Measurements from ENCODE around the gene TMEM37. TPM values are rescaled to one million over a fixed set of nuclear protein-coding genes. Genes with fewer than 3 reads are reported as not detected.

Gene TMEM37
- total and polyA plus RNA-seq, 4 experiments from 2014 or later, result 0.44 TPM; not detected in 3

GRCh38 chr2:119430023-119430498 lies 1.6 kb upstream of the TMEM37 start:
- Mint-ChIP-seq H3K9me3 (no peaks in the 10 kb centered on the region), H3K4me3 (peak overlapping the region in 3 of 8 donors; percentile 12 to 51 (median 44)), H3K4me1 (peaks cover 2 to 8% (median 5%) of the 10 kb centered on the region in 4 donors), H3K36me3 (no peaks in the 10 kb centered on the region), H3K27me3 (peaks cover 43 to 60% of the 10 kb centered on the region in 2 donors), H3K27ac (no peak overlapping the region)
- no peaks in the 10 kb centered on the region for H3K9me3 ChIP-seq (ENCODE audit: control insufficient read depth in 1 of 2, low read length in 2 of 2)
- ChIA-PET POLR2A (ENCODE audit: partially characterized antibody) (no interaction called here), CTCF (ENCODE audit: partially characterized antibody) (no interaction called here)
- H3K36me3 ChIP-seq (ENCODE audit: insufficient read depth, low read length), result no peaks in the 10 kb centered on the region
- H3K4me3 ChIP-seq (ENCODE audit: low read length in 2 of 2), result no peak overlapping the region
- H3K27me3 ChIP-seq (ENCODE audit: insufficient read depth, low read length), result peaks cover 8% of the 10 kb centered on the region
- H3K27ac ChIP-seq (ENCODE audit: low read depth, low read length), result no peak overlapping the region
- H3K4me1 ChIP-seq (ENCODE audit: insufficient read depth, low read length), result no peaks in the 10 kb centered on the region
- intact Hi-C loops (cut with micrococcal nuclease), result no loop called here
- no peak for DNase-seq

DNA sequence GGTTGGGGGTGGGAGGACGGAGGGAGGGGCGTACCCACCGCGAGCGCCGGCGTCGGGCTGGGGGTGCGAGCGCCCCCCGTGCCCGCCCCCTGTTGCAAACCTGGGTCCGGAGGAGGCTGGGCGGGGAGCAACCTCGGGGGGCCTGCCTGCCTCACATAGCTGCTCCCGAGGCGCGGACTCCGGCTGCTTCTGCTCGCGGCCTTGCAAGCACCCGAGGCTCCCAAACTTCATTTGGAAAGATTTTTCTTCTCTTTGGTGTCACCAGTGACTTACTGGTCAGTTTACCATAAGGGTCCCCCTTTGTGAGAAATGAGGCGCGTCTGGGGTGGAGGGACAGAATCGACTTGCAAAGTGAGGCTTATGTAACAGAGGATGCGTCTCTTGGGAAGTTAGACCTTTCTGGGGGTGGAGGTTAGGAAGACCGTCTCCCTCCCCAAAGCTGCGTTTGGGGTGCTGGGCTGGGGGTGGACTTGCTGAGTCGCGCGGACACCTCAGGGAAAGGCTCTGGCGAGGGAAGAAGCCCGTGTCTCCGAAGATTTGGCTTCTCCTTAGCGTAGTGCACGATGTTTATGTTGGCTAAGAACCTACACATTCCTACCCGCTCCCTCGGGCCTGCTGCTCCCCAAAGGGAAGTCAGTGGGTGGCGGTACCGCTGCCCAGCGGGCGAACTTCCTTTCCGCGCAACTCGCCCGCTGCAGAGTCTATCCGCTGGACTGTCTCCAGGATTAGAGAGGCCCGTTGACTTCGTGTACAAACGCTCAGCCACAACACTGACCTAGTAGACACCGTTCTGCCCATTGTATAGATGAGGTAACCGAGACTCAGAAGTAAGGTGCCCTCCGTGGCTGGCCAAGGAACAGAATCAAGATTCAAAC lies 559 bp downstream of the TMEM37 start:
- Mint-ChIP-seq H3K36me3 (no peaks in the 10 kb centered on the region), H3K4me1 (peaks cover 2 to 8% (median 5%) of the 10 kb centered on the region in 4 donors), H3K9me3 (no peaks in the 10 kb centered on the region), H3K4me3 (peak overlapping the region; percentile 21 to 72 (median 50)), H3K27me3 (peaks cover 36 to 55% of the 10 kb centered on the region in 2 donors), H3K27ac (peak overlapping the region in 1 of 7 donors; percentile 14)
- ChIA-PET POLR2A (ENCODE audit: partially characterized antibody) (no interaction called here), CTCF (ENCODE audit: partially characterized antibody) (no interaction called here)
- H3K4me1 ChIP-seq (ENCODE audit: insufficient read depth, low read length), result no peaks in the 10 kb centered on the region
- peaks cover 8% of the 10 kb centered on the region for H3K27me3 ChIP-seq (ENCODE audit: insufficient read depth, low read length)
- no peak for DNase-seq
- H3K27ac ChIP-seq (ENCODE audit: low read depth, low read length), result no peak overlapping the region
- intact Hi-C loops (cut with micrococcal nuclease), result no loop called here
- no peaks in the 10 kb centered on the region for H3K9me3 ChIP-seq (ENCODE audit: control insufficient read depth in 1 of 2, low read length in 2 of 2)
- no peak overlapping the region for H3K4me3 ChIP-seq (ENCODE audit: low read length in 2 of 2)
- H3K36me3 ChIP-seq (ENCODE audit: insufficient read depth, low read length), result no peaks in the 10 kb centered on the region

GRCh38 chr2:119432851-119433522 lies 1.3 kb downstream of the TMEM37 start:
- Mint-ChIP-seq H3K4me3 (peak overlapping the region in 5 of 8 donors; percentile 46 to 66 (median 49)), H3K27me3 (peaks cover 29 to 47% of the 10 kb centered on the region in 2 donors), H3K27ac (no peak overlapping the region), H3K9me3 (no peaks in the 10 kb centered on the region), H3K36me3 (no peaks in the 10 kb centered on the region), H3K4me1 (peaks cover 2 to 8% (median 5%) of the 10 kb centered on the region in 4 donors)
- Histone ChIP-seq H3K9me3 (ENCODE audit: control insufficient read depth in 1 of 2, low read length in 2 of 2) (no peaks in the 10 kb centered on the region), H3K4me3 (ENCODE audit: low read length in 2 of 2) (no peak overlapping the region), H3K27me3 (ENCODE audit: insufficient read depth, low read length) (peaks cover 8% of the 10 kb centered on the region), H3K36me3 (ENCODE audit: insufficient read depth, low read length) (no peaks in the 10 kb centered on the region), H3K27ac (ENCODE audit: low read depth, low read length) (no peak overlapping the region), H3K4me1 (ENCODE audit: insufficient read depth, low read length) (no peaks in the 10 kb centered on the region)
- CTCF ChIA-PET (ENCODE audit: partially characterized antibody), result interaction anchor here (1.0 kb wide), 1 partner anchor 9 kb away, joined by 3 read pairs; no protein-coding TSS in a partner anchor
- DNase-seq, result no peak
- POLR2A ChIA-PET (ENCODE audit: partially characterized antibody), result no interaction called here
- intact Hi-C loops (cut with micrococcal nuclease), result no loop called here

DNA sequence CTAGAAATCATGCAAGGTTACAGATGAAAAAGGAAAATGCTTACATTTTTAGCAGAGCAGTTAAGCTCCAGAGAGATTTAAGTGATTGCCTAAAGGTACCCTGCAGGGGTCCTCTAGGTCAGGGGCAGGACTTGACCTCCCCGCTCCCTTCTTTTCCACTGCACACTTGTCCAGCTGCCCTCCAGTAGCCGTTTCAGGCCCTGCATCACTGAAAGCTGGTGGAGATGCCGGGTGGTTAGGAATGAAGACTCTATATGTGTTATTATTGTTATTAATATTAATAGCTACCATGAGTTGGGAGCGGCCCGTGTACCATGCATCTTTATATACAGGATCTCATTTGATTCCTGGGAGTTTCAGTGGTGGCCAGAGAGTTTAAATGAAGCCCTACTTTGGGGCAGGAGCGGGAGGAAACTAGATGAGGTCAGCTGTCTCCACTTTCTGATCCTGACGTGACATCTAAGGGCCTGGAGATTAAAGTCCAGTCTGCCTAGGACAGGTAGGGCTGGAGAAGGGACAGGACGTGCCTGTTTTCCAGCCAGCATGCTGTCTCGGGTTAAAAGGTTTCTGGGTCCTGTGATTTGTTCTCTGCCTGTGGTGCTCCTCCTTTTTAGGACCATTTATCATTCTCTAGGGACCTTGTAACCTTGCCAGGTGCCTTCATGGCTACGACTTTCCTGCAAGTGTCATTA lies 2.1 kb downstream of the TMEM37 start:
- Histone ChIP-seq H3K4me3 (ENCODE audit: low read length in 2 of 2) (no peak overlapping the region), H3K36me3 (ENCODE audit: insufficient read depth, low read length) (no peaks in the 10 kb centered on the region), H3K4me1 (ENCODE audit: insufficient read depth, low read length) (no peaks in the 10 kb centered on the region), H3K9me3 (ENCODE audit: control insufficient read depth in 1 of 2, low read length in 2 of 2) (no peaks in the 10 kb centered on the region), H3K27ac (ENCODE audit: low read depth, low read length) (no peak overlapping the region), H3K27me3 (ENCODE audit: insufficient read depth, low read length) (peaks cover 8% of the 10 kb centered on the region)
- intact Hi-C loops (cut with micrococcal nuclease), result no loop called here
- Mint-ChIP-seq H3K4me1 (peaks cover 2 to 8% (median 5%) of the 10 kb centered on the region in 4 donors), H3K36me3 (no peaks in the 10 kb centered on the region), H3K27me3 (peaks cover 24 to 42% of the 10 kb centered on the region in 2 donors), H3K4me3 (peak overlapping the region in 3 of 8 donors; percentile 43 to 66 (median 60)), H3K27ac (no peak overlapping the region), H3K9me3 (no peaks in the 10 kb centered on the region)
- ChIA-PET CTCF (ENCODE audit: partially characterized antibody) (interaction anchor here (1.0 kb wide), 1 partner anchor 8 kb away, joined by 3 read pairs; no protein-coding TSS in a partner anchor), POLR2A (ENCODE audit: partially characterized antibody) (no interaction called here)
- no peak for DNase-seq

DNA sequence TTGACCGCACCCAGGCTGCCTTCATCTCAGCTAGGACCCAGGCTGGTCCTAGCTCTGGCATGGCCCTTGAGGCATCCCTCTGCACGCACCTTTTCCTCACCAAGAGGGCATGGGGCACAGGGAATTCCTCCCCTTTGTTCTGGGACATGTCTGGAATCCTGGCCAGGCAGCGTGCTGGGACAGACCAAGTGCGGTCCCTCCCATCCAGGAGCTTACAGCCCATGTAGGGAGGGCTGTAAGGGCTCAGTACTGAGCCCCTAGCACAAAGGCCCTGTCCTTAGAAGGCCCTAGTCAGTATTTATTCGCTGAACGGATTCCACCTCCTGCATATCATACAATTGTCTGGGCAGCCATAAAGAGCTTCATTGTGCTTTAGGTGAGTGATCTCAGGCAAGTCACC lies 3.0 kb downstream of the TMEM37 start:
- Mint-ChIP-seq H3K4me1 (peaks cover 2 to 8% (median 5%) of the 10 kb centered on the region in 4 donors), H3K27me3 (peaks cover 24 to 33% of the 10 kb centered on the region in 2 donors), H3K4me3 (no peak overlapping the region), H3K9me3 (no peaks in the 10 kb centered on the region), H3K36me3 (no peaks in the 10 kb centered on the region), H3K27ac (no peak overlapping the region)
- Histone ChIP-seq H3K27me3 (ENCODE audit: insufficient read depth, low read length) (peaks cover 8% of the 10 kb centered on the region), H3K36me3 (ENCODE audit: insufficient read depth, low read length) (no peaks in the 10 kb centered on the region), H3K4me1 (ENCODE audit: insufficient read depth, low read length) (no peaks in the 10 kb centered on the region), H3K27ac (ENCODE audit: low read depth, low read length) (no peak overlapping the region), H3K4me3 (ENCODE audit: low read length in 2 of 2) (no peak overlapping the region), H3K9me3 (ENCODE audit: control insufficient read depth in 1 of 2, low read length in 2 of 2) (no peaks in the 10 kb centered on the region)
- no peak for DNase-seq
- CTCF ChIA-PET (ENCODE audit: partially characterized antibody), result no interaction called here
- POLR2A ChIA-PET (ENCODE audit: partially characterized antibody), result no interaction called here
- intact Hi-C loops (cut with micrococcal nuclease), result no loop called here

- intact Hi-C loops (cut with micrococcal nuclease), result no loop called here
- Histone ChIP-seq H3K36me3 (ENCODE audit: insufficient read depth, low read length) (no peaks in the 10 kb centered on the region), H3K4me1 (ENCODE audit: insufficient read depth, low read length) (no peaks in the 10 kb centered on the region), H3K4me3 (ENCODE audit: low read length in 2 of 2) (no peak overlapping the region), H3K9me3 (ENCODE audit: control insufficient read depth in 1 of 2, low read length in 2 of 2) (no peaks in the 10 kb centered on the region), H3K27ac (ENCODE audit: low read depth, low read length) (no peak overlapping the region), H3K27me3 (ENCODE audit: insufficient read depth, low read length) (peaks cover 8% of the 10 kb centered on the region)
- Mint-ChIP-seq H3K27ac (no peak overlapping the region), H3K4me3 (no peak overlapping the region), H3K27me3 (peaks cover 23 to 31% of the 10 kb centered on the region in 2 donors), H3K4me1 (peaks cover 2 to 8% (median 5%) of the 10 kb centered on the region in 4 donors), H3K9me3 (no peaks in the 10 kb centered on the region), H3K36me3 (no peaks in the 10 kb centered on the region)
- CTCF ChIA-PET (ENCODE audit: partially characterized antibody), result no interaction called here
- DNase-seq, result no peak
- POLR2A ChIA-PET (ENCODE audit: partially characterized antibody), result no interaction called here
These were observed 3.7 kb downstream of the TMEM37 start for GRCh38 chr2:119435081-119435952.
